Fibroblast of villous mesenchyme (primary cell): ENCODE data around the gene FH. TPM values are rescaled to one million over a fixed set of nuclear protein-coding genes. Genes with fewer than 3 reads are reported as not detected.

ENCODE experiments used
- DNase-seq: peaks from one replicate; pipeline ENCODE4 v3.0.0-alpha.2; 2010; ENCODE audit warnings: low read depth
- H3K4me3 ChIP-seq: 2 replicates; pipeline ENCODE4 v1.5.1; 2011; ENCODE audit warnings: low read depth, mild to moderate bottlenecking, low read length
- CTCF ChIP-seq: IDR thresholded peaks from 2 replicates; pipeline ENCODE4 v1.5.1; 2012; ENCODE audit warnings: low read depth, mild to moderate bottlenecking, low read length; ENCODE audit not compliant: insufficient read depth
- total RNA-seq: library from RNA; depleted of rRNA; stranded (reverse); fragments of >200 nt; gene quantifications from 2 replicates; pipeline ENCODE4 v1.2.3, GENCODE V29; 2012

FH gene
- total RNA-seq, 1 donor = 128 TPM

GRCh38 chr1:241479294-241479693 lies 40.3 kb downstream of the FH start:
- no peak for DNase-seq
- H3K4me3 ChIP-seq = no peak overlapping the region
- no peak for TF ChIP-seq CTCF

GRCh38 chr1:241475671-241476070 lies 43.9 kb downstream of the FH start:
- TF ChIP-seq CTCF = no peak
- DNase-seq = no peak
- no peak overlapping the region for H3K4me3 ChIP-seq

- no peak for DNase-seq
- TF ChIP-seq CTCF = no peak
- no peak overlapping the region for H3K4me3 ChIP-seq
These were observed 46.5 kb downstream of the FH start for GRCh38 chr1:241473026-241473425.

- TF ChIP-seq CTCF = no peak
- no peak for DNase-seq
- no peak overlapping the region for H3K4me3 ChIP-seq
These were observed 48.5 kb downstream of the FH start for GRCh38 chr1:241470908-241471590.

GRCh38 chr1:241470361-241470760 lies 49.2 kb downstream of the FH start:
- no peak for TF ChIP-seq CTCF
- no peak for DNase-seq
- H3K4me3 ChIP-seq = no peak overlapping the region

- no peak for DNase-seq
- TF ChIP-seq CTCF = no peak
- H3K4me3 ChIP-seq = no peak overlapping the region
These were observed 53.9 kb downstream of the FH start for GRCh38 chr1:241465673-241466072.

- no peak for DNase-seq
- TF ChIP-seq CTCF = no peak
- H3K4me3 ChIP-seq = no peak overlapping the region
These were observed 54.6 kb downstream of the FH start for GRCh38 chr1:241464985-241465384.
